CD4-positive, alpha-beta T cell treated with Interferon gamma for 1 hour (primary cell): ENCODE measurements around the gene LRRC56.
"Not testable (repeated sequence)": the region's sequence is repeated elsewhere in the genome, so short reads cannot be mapped to it uniquely, and the experiment has no call there.

ENCODE experiments used
- DNase-seq: peaks from one replicate; pipeline ENCODE4 v3.0.0-alpha.2; 2020

Gene LRRC56

GRCh38 chr11:501683-502287, 35.5 kb upstream of the LRRC56 start:
- DNase-seq: no peak

- no peak for DNase-seq
Observed at GRCh38 chr11:502288-503178, 34.8 kb upstream of the LRRC56 start.

GRCh38 chr11:503179-503981, 33.9 kb upstream of the LRRC56 start:
- DNase-seq: peak; percentile 62

GRCh38 chr11:504053-504993, 33.0 kb upstream of the LRRC56 start:
- DNase-seq: peak; percentile 20

- no peak for DNase-seq
Observed at GRCh38 chr11:504994-505344, 32.4 kb upstream of the LRRC56 start.

- DNase-seq: peak; percentile 97
Observed at GRCh38 chr11:506238-506994, 30.9 kb upstream of the LRRC56 start.

- DNase-seq: peak; percentile 97
Observed at GRCh38 chr11:506995-507726, 30.2 kb upstream of the LRRC56 start, which contains the start of gene RNH1. TSS of gene RNH1 (minus strand) at chr11:507242. CDS start at chr11:502162, 5,080 bp downstream.

- DNase-seq: no peak
Observed at GRCh38 chr11:507727-508515, 29.4 kb upstream of the LRRC56 start.

- DNase-seq: no peak
Observed at GRCh38 chr11:508956-509355, 28.4 kb upstream of the LRRC56 start.

- no peak for DNase-seq
Observed at GRCh38 chr11:512761-513595, 24.3 kb upstream of the LRRC56 start.

- no peak for DNase-seq
Observed at GRCh38 chr11:514606-515005, 22.7 kb upstream of the LRRC56 start.

GRCh38 chr11:515131-515530, 22.2 kb upstream of the LRRC56 start:
- no peak for DNase-seq

- no peak for DNase-seq
Observed at GRCh38 chr11:516400-516799, 20.9 kb upstream of the LRRC56 start.

GRCh38 chr11:516918-517685, 20.2 kb upstream of the LRRC56 start:
- not testable (repeated sequence) for DNase-seq

- DNase-seq: peak; percentile 84
Observed at GRCh38 chr11:518463-519202, 18.7 kb upstream of the LRRC56 start.

GRCh38 chr11:520428-521176, 16.7 kb upstream of the LRRC56 start:
- DNase-seq: no peak
